ENCODE measurements around the gene PCDHGB1. TPM values are rescaled to one million over a fixed set of nuclear protein-coding genes. Genes with fewer than 3 reads are reported as not detected.
"Not testable (repeated sequence)": the region's sequence is repeated elsewhere in the genome, so short reads cannot be mapped to it uniquely, and the experiment has no call there.

PCDHGB1 gene
- total RNA-seq, 3 donors from 2014 or later, result 2.7 to 5.9 (median 5.1) TPM

GRCh38 chr5:141374627-141375026 lies 24.7 kb downstream of the PCDHGB1 start:
- H3K4me1 ChIP-seq, result no peaks in the 10 kb centered on the region
- H3K27ac ChIP-seq, result no peak overlapping the region
- DNase-seq (ENCODE audit: low spot score in 2 of 2), result no peak
- TF ChIP-seq POLR2AphosphoS5 (IDR thresholded peaks at IDR 0.05) (no peak), POLR2A (IDR thresholded peaks at IDR 0.05) (no peak)
- TF ChIP-seq, protein P1, sequence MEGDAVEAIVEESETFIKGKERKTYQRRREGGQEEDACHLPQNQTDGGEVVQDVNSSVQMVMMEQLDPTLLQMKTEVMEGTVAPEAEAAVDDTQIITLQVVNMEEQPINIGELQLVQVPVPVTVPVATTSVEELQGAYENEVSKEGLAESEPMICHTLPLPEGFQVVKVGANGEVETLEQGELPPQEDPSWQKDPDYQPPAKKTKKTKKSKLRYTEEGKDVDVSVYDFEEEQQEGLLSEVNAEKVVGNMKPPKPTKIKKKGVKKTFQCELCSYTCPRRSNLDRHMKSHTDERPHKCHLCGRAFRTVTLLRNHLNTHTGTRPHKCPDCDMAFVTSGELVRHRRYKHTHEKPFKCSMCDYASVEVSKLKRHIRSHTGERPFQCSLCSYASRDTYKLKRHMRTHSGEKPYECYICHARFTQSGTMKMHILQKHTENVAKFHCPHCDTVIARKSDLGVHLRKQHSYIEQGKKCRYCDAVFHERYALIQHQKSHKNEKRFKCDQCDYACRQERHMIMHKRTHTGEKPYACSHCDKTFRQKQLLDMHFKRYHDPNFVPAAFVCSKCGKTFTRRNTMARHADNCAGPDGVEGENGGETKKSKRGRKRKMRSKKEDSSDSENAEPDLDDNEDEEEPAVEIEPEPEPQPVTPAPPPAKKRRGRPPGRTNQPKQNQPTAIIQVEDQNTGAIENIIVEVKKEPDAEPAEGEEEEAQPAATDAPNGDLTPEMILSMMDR (IDR thresholded peaks at IDR 0.05), result no peak
- no peaks in the 10 kb centered on the region for H3K36me3 ChIP-seq
- H3K9me3 ChIP-seq, result peaks cover 72 to 99% of the 10 kb centered on the region in 2 donors
- H3K4me3 ChIP-seq, result peak overlapping the region in 1 of 3 donors; percentile 55
- H3K27me3 ChIP-seq, result no peaks in the 10 kb centered on the region
- intact Hi-C loops (cut with DNase I; ENCODE audit: low total_unique reads), result no loop called here

GRCh38 chr5:141375444-141376155 lies 25.7 kb downstream of the PCDHGB1 start:
- H3K9me3 ChIP-seq, result peaks cover 70 to 98% of the 10 kb centered on the region in 2 donors
- H3K27ac ChIP-seq; H3K4me3 ChIP-seq; H3K27me3 ChIP-seq; H3K4me1 ChIP-seq; DNase-seq (ENCODE audit: low spot score in 2 of 2); intact Hi-C loops (cut with DNase I; ENCODE audit: low total_unique reads); H3K36me3 ChIP-seq: not testable (repeated sequence)

DNA sequence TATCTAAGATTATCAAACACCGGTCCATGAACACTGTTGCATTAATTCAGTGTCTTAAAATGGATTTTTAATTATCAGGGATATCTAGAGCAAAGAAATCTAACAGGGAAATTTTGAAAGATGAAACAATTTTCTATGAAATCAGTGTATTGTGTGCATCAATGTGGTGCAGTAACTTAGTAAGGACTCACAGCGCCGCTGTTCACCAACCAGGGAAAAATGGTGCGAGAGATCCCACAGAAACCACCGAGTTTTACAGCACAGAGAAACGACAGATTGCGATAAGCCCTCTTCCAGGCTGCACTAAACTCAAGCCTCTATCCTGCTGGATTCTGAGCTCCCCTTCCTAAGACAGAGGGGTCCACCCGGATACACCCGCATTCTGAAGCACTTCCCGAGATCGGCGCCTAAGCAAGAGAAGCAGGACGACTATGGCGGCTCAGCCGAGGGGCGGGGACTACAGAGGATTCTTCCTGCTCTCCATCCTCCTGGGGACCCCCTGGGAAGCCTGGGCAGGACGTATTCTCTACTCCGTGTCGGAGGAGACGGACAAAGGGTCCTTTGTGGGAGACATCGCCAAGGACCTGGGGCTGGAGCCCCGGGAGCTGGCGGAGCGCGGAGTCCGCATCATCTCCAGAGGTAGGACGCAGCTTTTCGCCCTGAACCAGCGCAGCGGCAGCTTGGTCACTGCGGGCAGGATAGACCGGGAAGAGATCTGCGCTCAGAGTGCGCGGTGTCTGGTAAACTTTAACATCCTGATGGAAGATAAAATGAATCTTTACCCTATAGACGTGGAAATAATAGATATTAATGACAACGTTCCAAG lies 32.8 kb downstream of the PCDHGB1 start, which contains the start of gene PCDHGA7:
PCDHGA7 (plus strand) TSS at position 274 of the 826 bp plus-strand sequence; CDS start at position 432, 158 bp downstream.
- TF ChIP-seq POLR2A (IDR thresholded peaks at IDR 0.05), result no peak
- Histone ChIP-seq H3K9me3 (peaks cover 67 to 96% of the 10 kb centered on the region in 2 donors), H3K4me1 (no peaks in the 10 kb centered on the region), H3K27me3 (no peaks in the 10 kb centered on the region), H3K4me3 (peak within 1 kb of the TSS in 2 of 3 donors; percentile 27 to 48), H3K27ac (no peak within 1 kb of the TSS), H3K36me3 (no peaks in the 10 kb centered on the region)
- intact Hi-C loops (cut with DNase I; ENCODE audit: low total_unique reads), result no loop called here
- no peak for DNase-seq (ENCODE audit: low spot score in 2 of 2)

GRCh38 chr5:141383345-141383744 lies 33.4 kb downstream of the PCDHGB1 start:
- Histone ChIP-seq H3K27me3 (no peaks in the 10 kb centered on the region), H3K36me3 (no peaks in the 10 kb centered on the region), H3K4me3 (peak overlapping the region in 1 of 3 donors; percentile 48), H3K4me1 (no peaks in the 10 kb centered on the region), H3K27ac (no peak overlapping the region), H3K9me3 (peaks cover 67 to 93% of the 10 kb centered on the region in 2 donors)
- TF ChIP-seq, protein P1 (IDR thresholded peaks at IDR 0.05), result no peak
- TF ChIP-seq POLR2AphosphoS5 (IDR thresholded peaks at IDR 0.05), result no peak
- TF ChIP-seq POLR2A (IDR thresholded peaks at IDR 0.05), result no peak
- DNase-seq (ENCODE audit: low spot score in 2 of 2), result no peak
- intact Hi-C loops (cut with DNase I; ENCODE audit: low total_unique reads), result no loop called here

DNA sequence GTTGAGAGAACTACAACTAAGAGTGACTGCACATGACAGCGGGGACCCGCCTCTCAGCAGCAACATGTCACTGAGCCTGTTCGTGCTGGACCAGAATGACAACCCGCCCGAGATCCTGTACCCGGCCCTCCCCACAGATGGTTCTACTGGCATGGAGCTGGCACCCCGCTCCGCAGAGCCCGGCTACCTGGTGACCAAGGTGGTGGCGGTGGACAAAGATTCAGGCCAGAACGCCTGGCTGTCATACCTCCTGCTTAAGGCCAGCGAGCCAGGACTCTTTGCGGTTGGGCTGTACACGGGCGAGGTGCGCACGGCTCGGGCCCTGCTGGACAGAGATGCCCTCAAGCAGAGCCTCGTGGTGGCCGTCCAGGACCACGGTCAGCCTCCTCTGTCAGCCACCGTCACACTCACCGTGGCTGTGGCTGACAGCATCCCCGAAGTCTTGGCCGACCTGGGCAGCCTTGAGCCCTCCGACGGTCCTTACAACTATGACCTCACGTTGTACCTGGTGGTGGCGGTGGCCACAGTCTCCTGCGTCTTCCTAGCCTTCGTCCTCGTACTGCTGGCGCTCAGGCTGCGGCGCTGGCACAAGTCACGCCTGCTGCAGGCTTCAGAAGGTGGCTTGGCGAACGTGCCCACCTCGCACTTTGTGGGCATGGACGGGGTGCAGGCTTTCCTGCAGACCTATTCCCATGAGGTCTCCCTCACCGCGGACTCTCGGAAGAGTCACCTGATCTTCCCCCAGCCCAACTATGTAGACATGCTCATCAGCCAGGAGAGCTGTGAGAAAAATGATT lies 34.8 kb downstream of the PCDHGB1 start:
- Histone ChIP-seq H3K9me3 (peaks cover 79 to 93% of the 10 kb centered on the region in 2 donors), H3K27me3 (no peaks in the 10 kb centered on the region), H3K36me3 (no peaks in the 10 kb centered on the region), H3K27ac (no peak overlapping the region), H3K4me1 (no peaks in the 10 kb centered on the region), H3K4me3 (no peak overlapping the region)
- DNase-seq (ENCODE audit: low spot score in 2 of 2), result no peak
- no peak for TF ChIP-seq POLR2A (IDR thresholded peaks at IDR 0.05)
- TF ChIP-seq POLR2AphosphoS5 (IDR thresholded peaks at IDR 0.05), result no peak
- TF ChIP-seq, protein P1 (IDR thresholded peaks at IDR 0.05), result no peak
- intact Hi-C loops (cut with DNase I; ENCODE audit: low total_unique reads), result no loop called here

- Histone ChIP-seq H3K4me3 (peak within 1 kb of the TSS in 1 of 3 donors; percentile 37), H3K9me3 (peaks cover 80 to 95% of the 10 kb centered on the region in 2 donors)
- H3K36me3 ChIP-seq; intact Hi-C loops (cut with DNase I; ENCODE audit: low total_unique reads); H3K27ac ChIP-seq; H3K4me1 ChIP-seq; DNase-seq (ENCODE audit: low spot score in 2 of 2); H3K27me3 ChIP-seq: not testable (repeated sequence)
Observed at GRCh38 chr5:141387557-141388311, 37.8 kb downstream of the PCDHGB1 start, which contains the start of gene PCDHGB4. PCDHGB4 (plus strand) TSS chr5:141387698; CDS start chr5:141387885, 187 bp downstream.

All from breast epithelium (tissue), 4 donors.